Activated T-helper 1 cell treated with Interleukin-2 at 50 U/mL for 16 hours (primary cell): Measurements from ENCODE around the gene B4GALNT2.
"Not testable (repeated sequence)": the region's sequence is repeated elsewhere in the genome, so short reads cannot be mapped to it uniquely, and the experiment has no call there.

Experiments
- DNase-seq: peaks from one replicate; pipeline ENCODE4 v3.0.0-alpha.2; 2020; ENCODE audit warnings: low read depth

Gene B4GALNT2

GRCh38 chr17:49180998-49181635 is 48.5 kb downstream of the B4GALNT2 start:
- DNase-seq, result no peak

GRCh38 chr17:49183341-49183740 is 50.8 kb downstream of the B4GALNT2 start:
- DNase-seq, result no peak

- DNase-seq, result no peak
Observed at GRCh38 chr17:49183801-49184200, 51.2 kb downstream of the B4GALNT2 start.

- DNase-seq, result not testable (repeated sequence)
Observed at GRCh38 chr17:49184522-49184921, 52.0 kb downstream of the B4GALNT2 start.

GRCh38 chr17:49185381-49185780 is 52.8 kb downstream of the B4GALNT2 start:
- not testable (repeated sequence) for DNase-seq

- no peak for DNase-seq
Observed at GRCh38 chr17:49187301-49187700, 54.7 kb downstream of the B4GALNT2 start.

- no peak for DNase-seq
Observed at GRCh38 chr17:49190932-49191331, 58.4 kb downstream of the B4GALNT2 start.

- DNase-seq, result no peak
Observed at GRCh38 chr17:49191409-49191916, 58.9 kb downstream of the B4GALNT2 start.

GRCh38 chr17:49191917-49192741 is 59.6 kb downstream of the B4GALNT2 start:
- DNase-seq, result peak; percentile 86

GRCh38 chr17:49193513-49194296 is 61.1 kb downstream of the B4GALNT2 start:
- DNase-seq, result no peak

GRCh38 chr17:49194297-49194607 is 61.7 kb downstream of the B4GALNT2 start:
- DNase-seq, result no peak

- no peak for DNase-seq
Observed at GRCh38 chr17:49195751-49196150, 63.2 kb downstream of the B4GALNT2 start.

GRCh38 chr17:49196520-49196919 is 64.0 kb downstream of the B4GALNT2 start:
- DNase-seq, result no peak

GRCh38 chr17:49197346-49197998 is 64.9 kb downstream of the B4GALNT2 start:
- DNase-seq, result no peak

- no peak for DNase-seq
Observed at GRCh38 chr17:49198211-49198610, 65.6 kb downstream of the B4GALNT2 start.

GRCh38 chr17:49200423-49201083 is 68.0 kb downstream of the B4GALNT2 start:
- no peak for DNase-seq

GRCh38 chr17:49201481-49201927 is 68.9 kb downstream of the B4GALNT2 start:
- DNase-seq, result no peak

- no peak for DNase-seq
Observed at GRCh38 chr17:49203796-49204195, 71.2 kb downstream of the B4GALNT2 start.

- DNase-seq, result no peak
Observed at GRCh38 chr17:49204516-49204915, 71.9 kb downstream of the B4GALNT2 start.

GRCh38 chr17:49209061-49209571 is 76.5 kb downstream of the B4GALNT2 start:
- no peak for DNase-seq
